ENCODE measurements around the gene FAM168A. TPM values are rescaled to one million over a fixed set of nuclear protein-coding genes. Genes with fewer than 3 reads are reported as not detected.

The FAM168A gene
- total and polyA plus RNA-seq, 10 of the 15 experiments (the other 5 are each of a cell fraction or from before 2014, with no cell fraction given), result 1.7 to 20.0 (median 10.0) TPM

DNA sequence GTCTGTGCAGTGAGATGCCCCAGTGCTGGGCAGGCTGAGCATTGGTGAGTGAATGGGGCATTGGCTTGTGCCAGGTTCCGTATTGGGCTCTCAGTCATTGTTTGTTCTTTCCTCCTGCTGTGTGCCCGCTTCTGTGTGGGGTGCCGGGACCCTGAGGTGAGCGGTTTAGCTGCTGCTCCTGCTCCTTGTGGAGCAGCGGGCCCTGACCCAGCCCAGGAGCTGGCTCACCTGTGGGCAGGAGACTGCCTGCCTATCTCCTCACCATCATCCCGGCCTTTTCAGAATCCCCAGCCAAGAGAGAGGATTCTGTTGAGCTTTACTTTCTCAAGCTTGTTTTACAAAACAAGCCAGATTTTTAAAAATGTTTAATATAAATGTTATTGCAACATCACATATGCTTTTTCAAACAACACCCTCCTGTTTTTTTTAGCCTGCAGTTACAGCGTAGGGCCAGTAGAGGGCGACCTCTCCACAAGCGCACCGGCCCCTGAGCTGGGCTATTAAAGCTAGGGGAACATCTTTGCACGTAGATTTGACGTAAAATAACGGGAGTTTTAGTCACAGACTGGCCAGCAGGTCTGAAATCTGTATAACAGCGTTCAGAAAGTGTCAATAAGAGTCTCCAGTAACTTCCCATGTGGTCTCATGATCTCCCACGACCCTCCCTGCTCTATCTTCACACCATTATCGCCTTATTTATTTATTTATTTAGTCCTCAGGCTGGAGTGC, 246.8 kb downstream of the FAM168A start (continued):
- TF ChIP-seq ZNF622 (IDR thresholded peaks at IDR 0.05) (no peak), SMARCA5 (IDR thresholded peaks at IDR 0.05) (0 out of 2 replicates have a peak, but pooled peaks have one; percentile 30), SREBF2 (IDR thresholded peaks at IDR 0.05; ENCODE audit: low read length) (no peak), CREB1 (IDR thresholded peaks at IDR 0.05; ENCODE audit: low read depth) (peak; percentile 73)
- TF ChIP-seq, protein P1, sequence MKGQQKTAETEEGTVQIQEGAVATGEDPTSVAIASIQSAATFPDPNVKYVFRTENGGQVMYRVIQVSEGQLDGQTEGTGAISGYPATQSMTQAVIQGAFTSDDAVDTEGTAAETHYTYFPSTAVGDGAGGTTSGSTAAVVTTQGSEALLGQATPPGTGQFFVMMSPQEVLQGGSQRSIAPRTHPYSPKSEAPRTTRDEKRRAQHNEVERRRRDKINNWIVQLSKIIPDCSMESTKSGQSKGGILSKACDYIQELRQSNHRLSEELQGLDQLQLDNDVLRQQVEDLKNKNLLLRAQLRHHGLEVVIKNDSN (IDR thresholded peaks at IDR 0.05; ENCODE audit: borderline replicate concordance, extremely low read length, insufficient read depth, low read depth, low read length), result no peak
- TF ChIP-seq, protein P2, sequence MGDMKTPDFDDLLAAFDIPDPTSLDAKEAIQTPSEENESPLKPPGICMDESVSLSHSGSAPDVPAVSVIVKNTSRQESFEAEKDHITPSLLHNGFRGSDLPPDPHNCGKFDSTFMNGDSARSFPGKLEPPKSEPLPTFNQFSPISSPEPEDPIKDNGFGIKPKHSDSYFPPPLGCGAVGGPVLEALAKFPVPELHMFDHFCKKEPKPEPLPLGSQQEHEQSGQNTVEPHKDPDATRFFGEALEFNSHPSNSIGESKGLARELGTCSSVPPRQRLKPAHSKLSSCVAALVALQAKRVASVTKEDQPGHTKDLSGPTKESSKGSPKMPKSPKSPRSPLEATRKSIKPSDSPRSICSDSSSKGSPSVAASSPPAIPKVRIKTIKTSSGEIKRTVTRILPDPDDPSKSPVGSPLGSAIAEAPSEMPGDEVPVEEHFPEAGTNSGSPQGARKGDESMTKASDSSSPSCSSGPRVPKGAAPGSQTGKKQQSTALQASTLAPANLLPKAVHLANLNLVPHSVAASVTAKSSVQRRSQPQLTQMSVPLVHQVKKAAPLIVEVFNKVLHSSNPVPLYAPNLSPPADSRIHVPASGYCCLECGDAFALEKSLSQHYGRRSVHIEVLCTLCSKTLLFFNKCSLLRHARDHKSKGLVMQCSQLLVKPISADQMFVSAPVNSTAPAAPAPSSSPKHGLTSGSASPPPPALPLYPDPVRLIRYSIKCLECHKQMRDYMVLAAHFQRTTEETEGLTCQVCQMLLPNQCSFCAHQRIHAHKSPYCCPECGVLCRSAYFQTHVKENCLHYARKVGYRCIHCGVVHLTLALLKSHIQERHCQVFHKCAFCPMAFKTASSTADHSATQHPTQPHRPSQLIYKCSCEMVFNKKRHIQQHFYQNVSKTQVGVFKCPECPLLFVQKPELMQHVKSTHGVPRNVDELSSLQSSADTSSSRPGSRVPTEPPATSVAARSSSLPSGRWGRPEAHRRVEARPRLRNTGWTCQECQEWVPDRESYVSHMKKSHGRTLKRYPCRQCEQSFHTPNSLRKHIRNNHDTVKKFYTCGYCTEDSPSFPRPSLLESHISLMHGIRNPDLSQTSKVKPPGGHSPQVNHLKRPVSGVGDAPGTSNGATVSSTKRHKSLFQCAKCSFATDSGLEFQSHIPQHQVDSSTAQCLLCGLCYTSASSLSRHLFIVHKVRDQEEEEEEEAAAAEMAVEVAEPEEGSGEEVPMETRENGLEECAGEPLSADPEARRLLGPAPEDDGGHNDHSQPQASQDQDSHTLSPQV (IDR thresholded peaks at IDR 0.05), result no peak
- TF ChIP-seq, protein P3, sequence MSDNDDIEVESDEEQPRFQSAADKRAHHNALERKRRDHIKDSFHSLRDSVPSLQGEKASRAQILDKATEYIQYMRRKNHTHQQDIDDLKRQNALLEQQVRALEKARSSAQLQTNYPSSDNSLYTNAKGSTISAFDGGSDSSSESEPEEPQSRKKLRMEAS (IDR thresholded peaks at IDR 0.05; ENCODE audit: low read depth, low read length), result no peak

Small RNAs within 50 kb of the gene (small RNA-seq; reads per million reads assigned to genes)
- gene AP000763.2 (not detected), gene HMGN2P38 (not detected)

Other genes starting within 250 kb of the FAM168A start
- 19.8 and 23.4 TPM in 2 replicates for gene RELT, start 221.7 kb downstream of the FAM168A start, total RNA-seq (2014; rRNA removed)
- 10.4 and 10.5 TPM in 2 replicates for gene RELT, start 221.7 kb downstream of the FAM168A start, total RNA-seq (2014; rRNA removed; fragmentation: Illumina TruSeq; extraction: Trizol)
- 27.9 and 28.5 TPM in 2 replicates for gene RELT, start 221.7 kb downstream of the FAM168A start, total RNA-seq (2021)
- gene RELT, start 221.7 kb downstream of the FAM168A start, polyA plus RNA-seq (2011; rRNA removed), result 7.9 and 13.0 TPM in 2 replicates
- gene RELT, start 221.7 kb downstream of the FAM168A start, polyA plus RNA-seq (2014; fragmentation: Illumina TruSeq; extraction: Trizol), result 2.5 and 8.4 TPM in 2 replicates
- 1 to 10 TPM; 1.2 to 3.0 TPM for gene RELT, start 221.7 kb downstream of the FAM168A start, polyA plus RNA-seq (2014; fragmentation: Nextera tagmentation; extraction: Ambion mirVana)
- gene RELT, start 221.7 kb downstream of the FAM168A start, polyA plus RNA-seq (2014; rRNA removed), result 21.1 and 23.6 TPM in 2 replicates
- 10 to 100 TPM in 1 of 2 experiments, 1 to 10 TPM in 1; 8.8 to 11.1 TPM for gene RELT, start 221.7 kb downstream of the FAM168A start, polyA plus RNA-seq (2016; fragmentation: Nextera tagmentation; extraction: Ambion mirVana)
- 0.98 and 2.0 TPM in 2 replicates for gene PLEKHB1, start 48.5 kb upstream of the FAM168A start, total RNA-seq (2014; rRNA removed)
- 0.58 and 0.97 TPM in 2 replicates for gene PLEKHB1, start 48.5 kb upstream of the FAM168A start, total RNA-seq (2014; rRNA removed; fragmentation: Illumina TruSeq; extraction: Trizol)
- gene PLEKHB1, start 48.5 kb upstream of the FAM168A start, total RNA-seq (2021), result 1.0 and 2.6 TPM in 2 replicates
- 1.9 and 2.3 TPM in 2 replicates for gene PLEKHB1, start 48.5 kb upstream of the FAM168A start, polyA plus RNA-seq (2011; rRNA removed)
- 0.82 and 0.88 TPM in 2 replicates for gene PLEKHB1, start 48.5 kb upstream of the FAM168A start, polyA plus RNA-seq (2014; fragmentation: Illumina TruSeq; extraction: Trizol)
- gene PLEKHB1, start 48.5 kb upstream of the FAM168A start, polyA plus RNA-seq (2014; fragmentation: Nextera tagmentation; extraction: Ambion mirVana), result 1 to 10 TPM in 1 of 2 experiments, under 1 TPM in 1; 0.79 to 1.1 TPM
- gene PLEKHB1, start 48.5 kb upstream of the FAM168A start, polyA plus RNA-seq (2014; rRNA removed), result 1.6 and 3.1 TPM in 2 replicates
- gene PLEKHB1, start 48.5 kb upstream of the FAM168A start, polyA plus RNA-seq (2016; fragmentation: Nextera tagmentation; extraction: Ambion mirVana), result 1 to 10 TPM in 1 of 2 experiments, not detected in 1; 1.5 TPM
- gene RAB6A, start 163.0 kb upstream of the FAM168A start, total RNA-seq (2014; rRNA removed), result 23.9 and 27.7 TPM in 2 replicates
- gene RAB6A, start 163.0 kb upstream of the FAM168A start, total RNA-seq (2014; rRNA removed; fragmentation: Illumina TruSeq; extraction: Trizol), result 27.7 and 27.9 TPM in 2 replicates
- 41.7 and 47.4 TPM in 2 replicates for gene RAB6A, start 163.0 kb upstream of the FAM168A start, total RNA-seq (2021)
- 107 and 148 TPM in 2 replicates for gene RAB6A, start 163.0 kb upstream of the FAM168A start, polyA plus RNA-seq (2011; rRNA removed)
- 40.3 and 53.0 TPM in 2 replicates for gene RAB6A, start 163.0 kb upstream of the FAM168A start, polyA plus RNA-seq (2014; fragmentation: Illumina TruSeq; extraction: Trizol)
- gene RAB6A, start 163.0 kb upstream of the FAM168A start, polyA plus RNA-seq (2014; fragmentation: Nextera tagmentation; extraction: Ambion mirVana), result 10 to 100 TPM in 1 of 2 experiments, 1 to 10 TPM in 1; 9.8 to 10.9 TPM
- gene RAB6A, start 163.0 kb upstream of the FAM168A start, polyA plus RNA-seq (2014; rRNA removed), result 25.9 and 29.8 TPM in 2 replicates
- gene RAB6A, start 163.0 kb upstream of the FAM168A start, polyA plus RNA-seq (2016; fragmentation: Nextera tagmentation; extraction: Ambion mirVana), result 10 to 100 TPM; 48.4 to 50.0 TPM
- 63.1 and 79.3 TPM in 2 replicates for gene MRPL48, start 189.8 kb upstream of the FAM168A start, total RNA-seq (2014; rRNA removed)
- gene MRPL48, start 189.8 kb upstream of the FAM168A start, total RNA-seq (2014; rRNA removed; fragmentation: Illumina TruSeq; extraction: Trizol), result 67.7 and 74.5 TPM in 2 replicates
- 42.2 and 50.6 TPM in 2 replicates for gene MRPL48, start 189.8 kb upstream of the FAM168A start, total RNA-seq (2021)
- 92.4 and 101 TPM in 2 replicates for gene MRPL48, start 189.8 kb upstream of the FAM168A start, polyA plus RNA-seq (2011; rRNA removed)
- gene MRPL48, start 189.8 kb upstream of the FAM168A start, polyA plus RNA-seq (2014; fragmentation: Illumina TruSeq; extraction: Trizol), result 46.7 and 47.1 TPM in 2 replicates
- gene MRPL48, start 189.8 kb upstream of the FAM168A start, polyA plus RNA-seq (2014; fragmentation: Nextera tagmentation; extraction: Ambion mirVana), result 100 to 1,000 TPM; 149 to 159 TPM
- 51.5 and 56.4 TPM in 2 replicates for gene MRPL48, start 189.8 kb upstream of the FAM168A start, polyA plus RNA-seq (2014; rRNA removed)
- 100 to 1,000 TPM; 110 to 113 TPM for gene MRPL48, start 189.8 kb upstream of the FAM168A start, polyA plus RNA-seq (2016; fragmentation: Nextera tagmentation; extraction: Ambion mirVana)